HAP-1 (cell line): Measurements from ENCODE around the gene PKMYT1.

Experiments
- DNase-seq, 2 experiments: peaks; one replicate each; pipeline ENCODE4 v3.0.0-alpha.2; 2016 to 2020; ENCODE audit warnings: low spot score in 2 of 2
- H3K27me3 ChIP-seq: fragments of 250-450 bp; sonication (Bioruptor Pico); 2 replicates; pipeline ENCODE4 v1.5.1; 2020; ENCODE audit warnings: low read depth, mild to moderate bottlenecking, moderate library complexity
- H3K36me3 ChIP-seq: fragments of 250-450 bp; sonication (Bioruptor Pico); replicated peaks from 2 replicates; pipeline ENCODE4 v1.5.1; 2020; ENCODE audit warnings: mild to moderate bottlenecking
- H3K4me1 ChIP-seq: fragments of 250-450 bp; sonication (Bioruptor Pico); 2 replicates; pipeline ENCODE4 v1.5.1; 2020; ENCODE audit warnings: mild to moderate bottlenecking
- H3K4me3 ChIP-seq: fragments of 250-450 bp; sonication (Bioruptor Pico); 2 replicates; pipeline ENCODE4 v1.5.1; 2020; ENCODE audit warnings: mild to moderate bottlenecking, moderate library complexity
- H3K9me3 ChIP-seq: fragments of 250-450 bp; sonication (Bioruptor Pico); 2 replicates; pipeline ENCODE4 v1.5.1; 2020; ENCODE audit warnings: mild to moderate bottlenecking, moderate library complexity
- in situ Hi-C: fragments of 300-500 bp; cut with MboI; formaldehyde crosslinking; loops from 3 replicates; pipeline ENCODE4 v1.14.3; 2020; ENCODE audit warnings: low sequenced_read_pairs, inconsistent platforms, mixed read lengths

Gene PKMYT1

GRCh38 chr16:3022684-3023414 lies 42.6 kb upstream of the PKMYT1 start:
- Histone ChIP-seq H3K9me3 (no peaks in the 10 kb centered on the region), H3K4me1 (peaks cover 23% of the 10 kb centered on the region), H3K4me3 (peak overlapping the region; percentile 90), H3K27me3 (no peaks in the 10 kb centered on the region), H3K36me3 (peaks cover 26% of the 10 kb centered on the region)
- in situ Hi-C loops, result loop anchor here (5.0 kb wide), 1 partner anchor 51 kb away; no protein-coding TSS in a partner anchor
- DNase-seq, result peak in 1 of 2 experiments; percentile 58

GRCh38 chr16:3022208-3022683 lies 42.0 kb upstream of the PKMYT1 start:
- DNase-seq, result peak; percentile 48 to 82
- Histone ChIP-seq H3K27me3 (no peaks in the 10 kb centered on the region), H3K4me3 (peak overlapping the region; percentile 90), H3K9me3 (no peaks in the 10 kb centered on the region), H3K36me3 (peaks cover 24% of the 10 kb centered on the region), H3K4me1 (peaks cover 22% of the 10 kb centered on the region)
- in situ Hi-C loops, result loop anchor here (5.0 kb wide), 1 partner anchor 50 kb away; no protein-coding TSS in a partner anchor

- no peaks in the 10 kb centered on the region for H3K27me3 ChIP-seq
Observed at GRCh38 chr16:3021449-3022207, 41.4 kb upstream of the PKMYT1 start.

GRCh38 chr16:3020604-3021448 lies 40.6 kb upstream of the PKMYT1 start:
- peaks cover 22% of the 10 kb centered on the region for H3K4me1 ChIP-seq
- no peaks in the 10 kb centered on the region for H3K9me3 ChIP-seq
- H3K27me3 ChIP-seq, result no peaks in the 10 kb centered on the region
- peak; percentile 35 to 75 for DNase-seq
- H3K36me3 ChIP-seq, result peaks cover 10% of the 10 kb centered on the region
- H3K4me3 ChIP-seq, result peak overlapping the region; percentile 47
- in situ Hi-C loops, result loop anchor here (5.0 kb wide), 1 partner anchor 49 kb away; no protein-coding TSS in a partner anchor

More at GRCh38 chr16:3021449-3022207, 41.4 kb upstream of the PKMYT1 start:
- H3K36me3 ChIP-seq, result peaks cover 18% of the 10 kb centered on the region
- H3K4me3 ChIP-seq, result peak overlapping the region; percentile 47
- peak; percentile 74 to 94 for DNase-seq
- H3K9me3 ChIP-seq, result no peaks in the 10 kb centered on the region
- in situ Hi-C loops, result loop anchor here (5.0 kb wide), 1 partner anchor 49 kb away; no protein-coding TSS in a partner anchor
- peaks cover 22% of the 10 kb centered on the region for H3K4me1 ChIP-seq

DNA sequence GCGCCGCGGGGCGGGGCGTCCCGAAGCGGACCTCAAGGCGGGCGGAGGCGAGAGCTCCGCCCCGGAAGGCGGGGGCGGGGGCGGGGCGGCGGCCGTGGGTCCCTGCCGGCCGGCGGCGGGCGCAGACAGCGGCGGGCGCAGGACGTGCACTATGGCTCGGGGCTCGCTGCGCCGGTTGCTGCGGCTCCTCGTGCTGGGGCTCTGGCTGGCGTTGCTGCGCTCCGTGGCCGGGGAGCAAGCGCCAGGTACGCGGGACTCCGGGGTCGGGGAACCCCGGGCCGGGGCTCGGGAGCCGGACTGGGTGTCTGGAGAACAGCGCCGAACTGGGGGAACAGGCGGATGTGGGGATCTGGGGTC lies 40.0 kb upstream of the PKMYT1 start, which contains the start of gene TNFRSF12A:
Gene TNFRSF12A (plus strand): TSS at position 122 of the 357 bp plus-strand sequence. CDS start 30 bp downstream, at position 152.
- peaks cover 8% of the 10 kb centered on the region for H3K36me3 ChIP-seq
- no peaks in the 10 kb centered on the region for H3K9me3 ChIP-seq
- peak within 1 kb of the TSS; percentile 47 for H3K4me3 ChIP-seq
- peak; percentile 79 to 86 for DNase-seq
- H3K4me1 ChIP-seq, result peaks cover 22% of the 10 kb centered on the region
- in situ Hi-C loops, result loop anchor here (5.0 kb wide), 1 partner anchor 48 kb away; no protein-coding TSS in a partner anchor
- H3K27me3 ChIP-seq, result no peaks in the 10 kb centered on the region

DNA sequence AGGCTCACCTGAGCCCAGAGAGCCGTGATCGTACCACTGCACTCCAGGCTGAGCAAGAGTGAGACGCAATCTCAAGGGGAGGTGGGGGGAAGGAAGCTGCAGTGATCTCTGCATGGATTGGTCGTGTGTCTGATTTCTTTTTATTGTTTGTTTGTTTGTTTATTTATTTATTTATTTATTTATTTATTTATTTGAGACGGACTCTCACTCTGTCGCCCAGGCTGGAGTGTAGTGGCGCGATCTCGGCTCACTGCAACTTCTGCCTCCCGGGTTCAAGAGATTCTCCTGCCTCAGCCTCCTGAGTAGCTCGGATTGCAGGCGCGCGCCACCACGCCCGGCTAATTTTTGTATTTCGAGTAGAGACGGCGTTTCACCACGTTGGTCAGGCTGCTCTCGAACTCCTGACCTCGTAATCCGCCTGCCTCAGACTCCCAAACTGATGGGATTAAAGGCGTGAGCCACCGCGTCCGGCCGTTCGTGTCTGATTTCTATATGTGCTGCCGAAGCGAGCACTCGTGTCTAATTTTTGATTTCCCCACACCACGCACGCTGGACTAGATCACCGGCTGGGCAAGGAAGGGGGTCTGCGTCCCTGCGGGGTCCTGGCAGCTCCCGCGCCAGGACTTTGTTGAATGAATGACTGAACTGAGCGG lies 39.5 kb upstream of the PKMYT1 start:
- DNase-seq, result no peak
- peak overlapping the region; percentile 47 for H3K4me3 ChIP-seq
- in situ Hi-C loops, result loop anchor here (5.0 kb wide), 1 partner anchor 47 kb away; no protein-coding TSS in a partner anchor
- no peaks in the 10 kb centered on the region for H3K27me3 ChIP-seq
- H3K9me3 ChIP-seq, result no peaks in the 10 kb centered on the region
- H3K36me3 ChIP-seq, result peaks cover 8% of the 10 kb centered on the region
- peaks cover 22% of the 10 kb centered on the region for H3K4me1 ChIP-seq

GRCh38 chr16:3017794-3018506 lies 37.7 kb upstream of the PKMYT1 start, which contains the start of gene CLDN6:
Gene CLDN6, minus strand, starts transcription at chr16:3018183. Its CDS starts 2,162 bp downstream, at chr16:3016021.
- peak in 1 of 2 experiments; percentile 65 for DNase-seq
- H3K27me3 ChIP-seq, result no peaks in the 10 kb centered on the region
- H3K4me3 ChIP-seq, result no peak within 1 kb of the TSS
- H3K4me1 ChIP-seq, result peaks cover 15% of the 10 kb centered on the region
- in situ Hi-C loops, result no loop called here
- H3K9me3 ChIP-seq, result no peaks in the 10 kb centered on the region
- peaks cover 8% of the 10 kb centered on the region for H3K36me3 ChIP-seq

- in situ Hi-C loops, result no loop called here
Observed at GRCh38 chr16:3017344-3017743, 37.1 kb upstream of the PKMYT1 start.

DNA sequence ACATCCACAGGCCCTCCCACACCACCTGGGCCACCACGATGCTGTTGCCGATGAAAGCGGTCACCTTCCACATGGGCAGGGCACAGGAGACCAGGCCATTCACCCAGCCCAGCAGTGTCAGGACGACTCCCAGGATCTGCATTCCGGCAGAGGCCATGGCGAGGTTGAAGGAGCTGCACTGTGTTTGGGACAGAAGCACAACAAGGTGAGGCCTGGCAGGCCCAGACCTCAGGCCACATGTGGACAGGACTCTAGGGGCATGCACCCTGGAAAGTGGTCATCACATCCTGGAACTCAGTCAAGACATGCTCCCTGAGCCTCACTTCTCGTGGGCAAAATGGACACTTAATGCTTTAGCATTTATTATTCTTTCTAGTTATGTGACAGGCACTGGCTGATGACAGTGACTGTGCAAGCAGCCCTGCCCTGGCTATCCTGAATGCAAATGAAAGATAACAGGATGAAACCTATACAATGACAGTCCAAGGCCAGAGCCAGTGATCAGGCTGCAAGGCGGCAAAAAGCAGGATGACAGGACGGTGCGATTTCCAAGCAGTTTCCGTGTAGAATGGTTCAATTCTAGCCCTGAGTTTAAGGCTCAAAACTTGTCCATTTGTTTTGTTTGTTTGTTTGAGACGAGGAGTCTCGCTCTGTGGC lies 35.7 kb upstream of the PKMYT1 start:
- no peak for DNase-seq
- no peaks in the 10 kb centered on the region for H3K4me1 ChIP-seq

More at GRCh38 chr16:3017344-3017743, 37.1 kb upstream of the PKMYT1 start:
- Histone ChIP-seq H3K9me3 (no peaks in the 10 kb centered on the region), H3K36me3 (peaks cover 8% of the 10 kb centered on the region), H3K27me3 (no peaks in the 10 kb centered on the region), H3K4me1 (peaks cover 9% of the 10 kb centered on the region), H3K4me3 (no peak overlapping the region)
- DNase-seq, result no peak

DNA sequence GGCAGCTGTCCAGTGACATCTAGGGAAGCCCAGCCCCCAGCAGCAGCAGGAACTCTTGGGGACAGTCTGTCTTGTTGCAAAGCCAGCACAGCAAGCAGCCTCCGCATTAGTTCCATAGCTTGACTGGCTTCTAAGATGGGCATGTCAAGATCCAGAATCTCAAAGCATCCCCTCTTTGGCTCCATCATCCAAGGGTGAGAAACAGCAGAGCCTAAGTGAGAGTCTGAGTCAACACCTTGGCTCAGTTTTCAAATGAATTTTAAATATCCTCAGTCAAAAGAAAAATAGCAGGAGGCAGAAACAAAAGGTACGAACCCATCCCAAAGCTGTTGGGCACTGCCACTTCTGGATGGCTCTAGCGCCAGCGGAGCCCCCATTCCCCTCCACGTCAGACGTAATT lies 34.7 kb upstream of the PKMYT1 start:
- no peaks in the 10 kb centered on the region for H3K27me3 ChIP-seq
- in situ Hi-C loops, result no loop called here

More for the DNA sequence above, 35.7 kb upstream of the PKMYT1 start:
- in situ Hi-C loops, result no loop called here
- Histone ChIP-seq H3K36me3 (no peaks in the 10 kb centered on the region), H3K4me3 (no peak overlapping the region), H3K27me3 (no peaks in the 10 kb centered on the region), H3K9me3 (no peaks in the 10 kb centered on the region)

DNA sequence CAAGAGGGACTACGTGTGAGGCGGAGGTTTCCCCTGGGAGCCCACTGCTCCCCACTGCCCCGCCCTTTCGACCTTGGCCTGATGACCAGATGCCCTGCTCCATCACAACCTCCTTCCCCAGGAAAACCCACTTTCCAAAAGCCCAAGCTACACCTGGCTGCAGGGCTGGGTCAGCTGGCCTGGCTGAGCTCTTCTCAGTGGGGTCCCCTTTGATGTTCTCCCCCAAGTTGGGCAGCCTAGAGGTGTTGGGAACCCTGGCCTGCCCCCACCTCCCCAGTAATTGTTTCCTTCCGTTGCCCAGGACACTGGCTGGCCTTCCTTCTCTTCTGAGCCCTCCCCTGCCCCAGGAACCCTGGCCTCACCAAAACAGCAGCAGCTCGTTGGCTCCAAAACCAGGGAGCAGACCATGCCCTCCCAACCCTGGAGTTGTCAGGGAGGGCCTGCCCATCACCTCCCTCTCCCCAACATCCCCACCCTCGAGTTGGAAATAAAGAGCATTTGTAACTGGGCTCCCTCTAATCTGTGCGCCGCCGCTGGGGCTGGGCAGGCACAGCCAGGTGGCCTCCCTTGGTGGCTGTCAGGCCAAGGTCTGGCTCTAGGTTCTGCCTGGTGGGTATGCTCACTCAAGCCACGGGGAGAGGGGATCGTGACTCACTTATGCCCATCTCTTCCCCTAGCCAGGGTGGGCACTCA lies 33.9 kb upstream of the PKMYT1 start:
- no peaks in the 10 kb centered on the region for H3K9me3 ChIP-seq
- H3K4me1 ChIP-seq, result no peaks in the 10 kb centered on the region
- no peaks in the 10 kb centered on the region for H3K36me3 ChIP-seq
- no peak overlapping the region for H3K4me3 ChIP-seq
- no peaks in the 10 kb centered on the region for H3K27me3 ChIP-seq
- in situ Hi-C loops, result no loop called here
- DNase-seq, result no peak

More for the DNA sequence above, 34.7 kb upstream of the PKMYT1 start:
- H3K4me1 ChIP-seq, result no peaks in the 10 kb centered on the region
- no peaks in the 10 kb centered on the region for H3K9me3 ChIP-seq
- no peaks in the 10 kb centered on the region for H3K36me3 ChIP-seq
- DNase-seq, result no peak
- no peak overlapping the region for H3K4me3 ChIP-seq
